ENCODE data around the gene KIF22. TPM values are rescaled to one million over a fixed set of nuclear protein-coding genes. Genes with fewer than 3 reads are reported as not detected.

Gene KIF22
- total and polyA plus RNA-seq, 9 of the 15 experiments (the other 6 are each of a cell fraction or from before 2014, with no cell fraction given) = 8.7 to 232 (median 131) TPM

DNA sequence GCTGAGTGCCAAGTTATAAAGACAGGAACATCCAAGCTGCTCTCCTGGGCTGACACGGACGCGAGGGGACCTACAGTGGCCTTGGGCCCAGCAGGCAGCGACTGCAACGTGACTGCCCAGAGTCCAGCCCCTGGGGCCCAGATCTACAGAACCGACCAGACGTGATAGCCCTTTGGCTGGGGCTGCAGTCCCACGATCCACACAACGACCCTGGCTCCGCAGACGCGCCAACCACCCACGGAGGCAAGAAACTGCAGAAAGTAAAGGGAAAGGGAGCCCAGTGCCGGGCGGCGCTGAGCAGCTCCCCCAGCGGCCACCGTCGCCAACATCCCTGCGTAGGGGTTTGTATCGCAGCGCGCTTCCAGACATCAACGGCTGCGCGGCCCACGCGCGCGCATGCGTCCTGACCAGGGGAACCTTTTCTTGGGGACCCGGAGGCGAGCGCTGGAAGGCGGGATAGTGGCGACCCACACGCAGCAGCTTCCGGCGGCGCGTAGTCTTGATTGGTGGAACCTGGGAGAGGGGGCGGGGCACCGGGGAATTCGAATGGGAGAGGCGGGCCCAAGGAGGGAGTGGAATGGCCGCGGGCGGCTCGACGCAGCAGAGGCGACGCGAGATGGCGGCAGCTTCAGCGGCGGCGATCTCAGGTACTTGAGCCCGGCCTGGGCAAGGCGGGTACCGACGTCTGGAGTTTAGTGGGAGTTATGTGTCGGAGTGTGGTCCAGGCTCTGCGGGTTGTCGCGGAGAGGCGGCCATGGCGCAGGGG lies at the start of gene KIF22 (continued):
- TF ChIP-seq, protein P1, sequence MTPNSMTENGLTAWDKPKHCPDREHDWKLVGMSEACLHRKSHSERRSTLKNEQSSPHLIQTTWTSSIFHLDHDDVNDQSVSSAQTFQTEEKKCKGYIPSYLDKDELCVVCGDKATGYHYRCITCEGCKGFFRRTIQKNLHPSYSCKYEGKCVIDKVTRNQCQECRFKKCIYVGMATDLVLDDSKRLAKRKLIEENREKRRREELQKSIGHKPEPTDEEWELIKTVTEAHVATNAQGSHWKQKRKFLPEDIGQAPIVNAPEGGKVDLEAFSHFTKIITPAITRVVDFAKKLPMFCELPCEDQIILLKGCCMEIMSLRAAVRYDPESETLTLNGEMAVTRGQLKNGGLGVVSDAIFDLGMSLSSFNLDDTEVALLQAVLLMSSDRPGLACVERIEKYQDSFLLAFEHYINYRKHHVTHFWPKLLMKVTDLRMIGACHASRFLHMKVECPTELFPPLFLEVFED (CRISPR knock-in tag; conservative IDR thresholded peaks at IDR 0.05) = no peak
- TF ChIP-seq PTBP1 (IDR thresholded peaks at IDR 0.05; ENCODE audit: low read depth, low read length) (no peak), ZNF239 (CRISPR knock-in tag; IDR thresholded peaks at IDR 0.05) (peak; percentile 12), NFYB (IDR thresholded peaks at IDR 0.05; ENCODE audit: extremely low read depth, insufficient read length) (peak; percentile 91), NFRKB (IDR thresholded peaks at IDR 0.05; ENCODE audit: low read depth) (peak; percentile 94), KLF1 (tag; IDR thresholded peaks at IDR 0.05) (no peak; the same call in 1 of the 2 replicates), ZNF311 (CRISPR knock-in tag; IDR thresholded peaks at IDR 0.05) (no peak), U2AF2 (optimal IDR thresholded peaks at IDR 0.05; ENCODE audit: low read depth, low read length) (no peak), RBM39 (optimal IDR thresholded peaks at IDR 0.05; ENCODE audit: low read depth, low read length) (no peak), CBX5 (IDR thresholded peaks at IDR 0.05; ENCODE audit: borderline replicate concordance, low read depth) (peak; percentile 32; the same call in 1 of the 2 replicates), DIDO1 (tag; IDR thresholded peaks at IDR 0.05; ENCODE audit: low read depth) (peak; percentile 71; the same call in 1 of the 2 replicates), CREM (IDR thresholded peaks at IDR 0.05; ENCODE audit: low read depth) (peak; percentile 82), IFI16 (CRISPR knock-in tag; IDR thresholded peaks at IDR 0.05) (no peak), HCFC1 (IDR thresholded peaks at IDR 0.05; ENCODE audit: low read depth, low read length) (peak; percentile 80), XRCC4 (IDR thresholded peaks at IDR 0.05; ENCODE audit: extremely low read depth, insufficient read depth, insufficient read length) (no peak), HOXB6 (CRISPR knock-in tag; IDR thresholded peaks at IDR 0.05; ENCODE audit: borderline replicate concordance) (no peak), CBX2 (IDR thresholded peaks at IDR 0.05; ENCODE audit: insufficient read depth, low read length, poor library complexity, severe bottlenecking) (no peak), ZBTB7A (IDR thresholded peaks at IDR 0.05; ENCODE audit: borderline replicate concordance, control insufficient read depth, low read depth, low read length) (0 out of 2 replicates have a peak, but pooled peaks have one; percentile 28)
- TF ChIP-seq, protein P2, sequence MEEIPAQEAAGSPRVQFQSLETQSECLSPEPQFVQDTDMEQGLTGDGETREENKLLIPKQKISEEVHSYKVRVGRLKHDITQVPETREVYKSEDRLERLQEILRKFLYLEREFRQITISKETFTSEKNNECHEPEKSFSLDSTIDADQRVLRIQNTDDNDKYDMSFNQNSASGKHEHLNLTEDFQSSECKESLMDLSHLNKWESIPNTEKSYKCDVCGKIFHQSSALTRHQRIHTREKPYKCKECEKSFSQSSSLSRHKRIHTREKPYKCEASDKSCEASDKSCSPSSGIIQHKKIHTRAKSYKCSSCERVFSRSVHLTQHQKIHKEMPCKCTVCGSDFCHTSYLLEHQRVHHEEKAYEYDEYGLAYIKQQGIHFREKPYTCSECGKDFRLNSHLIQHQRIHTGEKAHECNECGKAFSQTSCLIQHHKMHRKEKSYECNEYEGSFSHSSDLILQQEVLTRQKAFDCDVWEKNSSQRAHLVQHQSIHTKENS (CRISPR knock-in tag; IDR thresholded peaks at IDR 0.05) = no peak
- TF ChIP-seq, protein P3, sequence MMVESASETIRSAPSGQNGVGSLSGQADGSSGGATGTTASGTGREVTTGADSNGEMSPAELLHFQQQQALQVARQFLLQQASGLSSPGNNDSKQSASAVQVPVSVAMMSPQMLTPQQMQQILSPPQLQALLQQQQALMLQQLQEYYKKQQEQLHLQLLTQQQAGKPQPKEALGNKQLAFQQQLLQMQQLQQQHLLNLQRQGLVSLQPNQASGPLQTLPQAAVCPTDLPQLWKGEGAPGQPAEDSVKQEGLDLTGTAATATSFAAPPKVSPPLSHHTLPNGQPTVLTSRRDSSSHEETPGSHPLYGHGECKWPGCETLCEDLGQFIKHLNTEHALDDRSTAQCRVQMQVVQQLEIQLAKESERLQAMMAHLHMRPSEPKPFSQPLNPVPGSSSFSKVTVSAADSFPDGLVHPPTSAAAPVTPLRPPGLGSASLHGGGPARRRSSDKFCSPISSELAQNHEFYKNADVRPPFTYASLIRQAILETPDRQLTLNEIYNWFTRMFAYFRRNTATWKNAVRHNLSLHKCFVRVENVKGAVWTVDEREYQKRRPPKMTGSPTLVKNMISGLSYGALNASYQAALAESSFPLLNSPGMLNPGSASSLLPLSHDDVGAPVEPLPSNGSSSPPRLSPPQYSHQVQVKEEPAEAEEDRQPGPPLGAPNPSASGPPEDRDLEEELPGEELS (CRISPR knock-in tag; IDR thresholded peaks at IDR 0.05; ENCODE audit: borderline replicate concordance) = 0 out of 2 replicates have a peak, but pooled peaks have one; percentile 76
- TF ChIP-seq, protein P4, sequence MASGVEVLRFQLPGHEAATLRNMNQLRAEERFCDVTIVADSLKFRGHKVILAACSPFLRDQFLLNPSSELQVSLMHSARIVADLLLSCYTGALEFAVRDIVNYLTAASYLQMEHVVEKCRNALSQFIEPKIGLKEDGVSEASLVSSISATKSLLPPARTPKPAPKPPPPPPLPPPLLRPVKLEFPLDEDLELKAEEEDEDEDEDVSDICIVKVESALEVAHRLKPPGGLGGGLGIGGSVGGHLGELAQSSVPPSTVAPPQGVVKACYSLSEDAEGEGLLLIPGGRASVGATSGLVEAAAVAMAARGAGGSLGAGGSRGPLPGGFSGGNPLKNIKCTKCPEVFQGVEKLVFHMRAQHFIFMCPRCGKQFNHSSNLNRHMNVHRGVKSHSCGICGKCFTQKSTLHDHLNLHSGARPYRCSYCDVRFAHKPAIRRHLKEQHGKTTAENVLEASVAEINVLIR (CRISPR knock-in tag; IDR thresholded peaks at IDR 0.05) = no peak

Measured in K562 (cell line).